Ishikawa (cell line): ENCODE measurements around the gene MAD1L1.

ENCODE experiments used
- CEBPB ChIP-seq: IDR thresholded peaks from 2 replicates; pipeline ENCODE4 v1.6.1; 2012
- CREB1 ChIP-seq: IDR thresholded peaks from 2 replicates; pipeline ENCODE4 v1.6.1; 2012; ENCODE audit warnings: low read depth
- EGR1 ChIP-seq: IDR thresholded peaks from 2 replicates; pipeline ENCODE4 v1.6.1; 2012
- EP300 ChIP-seq: IDR thresholded peaks from 2 replicates; pipeline ENCODE4 v1.6.1; 2012; ENCODE audit warnings: borderline replicate concordance
- FOXM1 ChIP-seq: IDR thresholded peaks from 2 replicates; pipeline ENCODE4 v1.6.1; 2012; ENCODE audit warnings: low read depth, borderline replicate concordance
- MAX ChIP-seq: IDR thresholded peaks from 2 replicates; pipeline ENCODE4 v1.6.1; 2012
- NFIC ChIP-seq: IDR thresholded peaks from 2 replicates; pipeline ENCODE4 v1.6.1; 2012
- RAD21 ChIP-seq: IDR thresholded peaks from 2 replicates; pipeline ENCODE4 v1.6.1; 2012; ENCODE audit warnings: low read depth
- REST ChIP-seq: IDR thresholded peaks from 2 replicates; pipeline ENCODE4 v1.6.1; 2012; ENCODE audit warnings: low read depth, mild to moderate bottlenecking
- TAF1 ChIP-seq: IDR thresholded peaks from 2 replicates; pipeline ENCODE4 v1.6.1; 2012; ENCODE audit warnings: low read depth, mild to moderate bottlenecking
- TCF12 ChIP-seq: IDR thresholded peaks from 2 replicates; pipeline ENCODE4 v1.6.1; 2012; ENCODE audit warnings: low read depth
- TEAD4 ChIP-seq: IDR thresholded peaks from 2 replicates; pipeline ENCODE4 v1.6.1; 2012
- USF1 ChIP-seq: IDR thresholded peaks from 2 replicates; pipeline ENCODE4 v1.6.1; 2012
- YY1 ChIP-seq: IDR thresholded peaks from 2 replicates; pipeline ENCODE4 v1.6.1; 2012; ENCODE audit warnings: low read depth
- ZBTB7A ChIP-seq: IDR thresholded peaks from 2 replicates; pipeline ENCODE4 v1.6.1; 2012; ENCODE audit warnings: low read depth

Gene MAD1L1

GRCh38 chr7:2239242-2239641, 6.5 kb upstream of the MAD1L1 start:
- TF ChIP-seq FOXM1, result no peak
- no peak for TF ChIP-seq TCF12
- TF ChIP-seq RAD21, result no peak
- no peak for TF ChIP-seq TEAD4
- TF ChIP-seq CEBPB, result no peak
- no peak for TF ChIP-seq EP300
- TF ChIP-seq REST, result no peak
- TF ChIP-seq NFIC, result no peak
- no peak for TF ChIP-seq ZBTB7A
- no peak for TF ChIP-seq USF1

- no peak for TF ChIP-seq ZBTB7A
These were observed 4.4 kb upstream of the MAD1L1 start for GRCh38 chr7:2237109-2237602.

GRCh38 chr7:2233926-2234325, 1.2 kb upstream of the MAD1L1 start:
- TF ChIP-seq REST (0 out of 2 replicates have a peak, but pooled peaks have one; percentile 10), NFIC (no peak)

- TF ChIP-seq CREB1, result 0 out of 2 replicates have a peak, but pooled peaks have one; percentile 1
- no peak for TF ChIP-seq EGR1
These were observed 566 bp downstream of the MAD1L1 start for GRCh38 chr7:2231992-2232765.

- TF ChIP-seq CREB1, result no peak
- no peak for TF ChIP-seq TCF12
- TF ChIP-seq TEAD4, result no peak
- no peak for TF ChIP-seq USF1
- TF ChIP-seq MAX, result no peak
- TF ChIP-seq TAF1, result no peak
These were observed 1.9 kb downstream of the MAD1L1 start for GRCh38 chr7:2230882-2231281.

- TF ChIP-seq REST (no peak), NFIC (no peak), USF1 (no peak), CREB1 (no peak), EGR1 (no peak), TAF1 (no peak), TEAD4 (no peak), ZBTB7A (no peak), YY1 (no peak), RAD21 (no peak), EP300 (no peak), MAX (no peak), CEBPB (no peak)
These were observed 2.5 kb downstream of the MAD1L1 start for GRCh38 chr7:2230226-2230625.
